Stimulated activated CD8-positive, alpha-beta memory T cell treated with anti-CD3 and anti-CD28 coated beads, Interleukin-4, amount 100 ng/mL, for 24 hours (primary cell): ENCODE data around the gene PLA2G6.
"Not testable (repeated sequence)": the region's sequence is repeated elsewhere in the genome, so short reads cannot be mapped to it uniquely, and the experiment has no call there.

ENCODE experiments used
- DNase-seq: peaks from one replicate; pipeline ENCODE4 v3.0.0-alpha.2; 2020; ENCODE audit warnings: low read depth

The PLA2G6 gene

GRCh38 chr22:38082986-38083710 lies 98.5 kb downstream of the PLA2G6 start:
- no peak for DNase-seq

GRCh38 chr22:38081941-38082828 lies 99.4 kb downstream of the PLA2G6 start:
- no peak for DNase-seq

GRCh38 chr22:38081636-38081940 lies 100.0 kb downstream of the PLA2G6 start:
- no peak for DNase-seq

GRCh38 chr22:38080850-38081635 lies 100.6 kb downstream of the PLA2G6 start:
- no peak for DNase-seq

- no peak for DNase-seq
Measured at GRCh38 chr22:38080474-38080849, 101.2 kb downstream of the PLA2G6 start.

DNA sequence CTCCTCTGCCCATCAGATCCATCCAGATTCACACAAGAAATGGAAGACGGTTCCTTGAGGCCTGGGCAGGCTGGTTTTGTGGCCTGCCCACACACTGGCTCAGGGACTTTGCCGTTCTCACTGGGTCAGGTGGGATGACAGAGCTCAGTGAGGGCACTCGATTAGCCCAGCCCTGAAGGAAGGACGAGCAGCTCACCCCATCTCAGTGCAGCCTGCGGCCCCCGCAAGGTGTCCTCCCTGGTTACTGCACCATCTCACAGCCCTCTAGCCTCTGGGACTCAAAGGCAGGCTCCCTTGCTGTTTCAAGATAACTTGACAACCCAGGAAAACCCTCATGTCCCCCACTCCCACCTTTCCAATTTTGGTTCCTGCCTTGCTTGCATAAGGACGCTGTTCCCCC lies 101.8 kb downstream of the PLA2G6 start:
- DNase-seq, result no peak

- not testable (repeated sequence) for DNase-seq
Measured at GRCh38 chr22:38079208-38079607, 102.4 kb downstream of the PLA2G6 start.

- no peak for DNase-seq
Measured at GRCh38 chr22:38078046-38078840, 103.4 kb downstream of the PLA2G6 start.

GRCh38 chr22:38077595-38077994 lies 104.0 kb downstream of the PLA2G6 start:
- no peak for DNase-seq

- no peak for DNase-seq
Measured at GRCh38 chr22:38077096-38077495, 104.5 kb downstream of the PLA2G6 start.

- DNase-seq, result no peak
Measured at GRCh38 chr22:38075961-38076360, 105.7 kb downstream of the PLA2G6 start.

DNA sequence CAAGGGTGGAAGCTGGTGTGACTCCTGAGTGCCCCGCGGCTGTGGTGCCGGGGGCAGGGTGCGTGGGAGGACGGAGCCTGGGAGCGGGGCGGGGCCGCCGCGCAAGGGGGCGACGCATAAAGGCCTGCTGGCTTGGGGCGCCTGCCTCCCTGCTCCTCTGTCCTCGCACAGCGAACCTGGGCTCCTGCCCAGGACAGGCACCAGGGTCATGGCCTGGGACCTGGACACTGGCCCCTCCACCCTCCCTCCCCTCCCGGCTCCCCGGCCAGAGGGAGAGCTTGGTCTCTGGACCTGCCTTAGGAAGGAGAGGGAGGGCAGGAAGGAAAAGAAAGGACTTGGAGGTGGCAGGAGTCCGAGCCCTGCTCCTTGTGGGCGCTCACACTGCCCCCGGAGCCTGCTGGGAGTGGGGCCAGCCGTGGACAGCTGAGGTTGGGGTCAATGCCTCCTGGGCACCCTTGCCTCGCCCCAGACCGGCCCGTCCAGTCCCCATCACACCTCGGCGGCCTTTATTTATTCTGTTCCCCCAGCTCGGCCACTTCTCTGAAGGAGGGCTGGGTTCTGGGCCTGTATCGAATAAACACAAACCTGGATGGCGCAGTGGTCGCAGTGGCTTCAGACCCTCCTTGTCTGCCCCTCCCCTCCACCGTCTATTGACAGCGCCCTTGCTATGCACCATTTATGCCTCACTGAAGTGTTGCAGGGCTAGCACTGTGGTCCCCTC lies 106.4 kb downstream of the PLA2G6 start:
- DNase-seq, result no peak

- DNase-seq, result no peak
Measured at GRCh38 chr22:38074181-38075104, 107.2 kb downstream of the PLA2G6 start.

DNA sequence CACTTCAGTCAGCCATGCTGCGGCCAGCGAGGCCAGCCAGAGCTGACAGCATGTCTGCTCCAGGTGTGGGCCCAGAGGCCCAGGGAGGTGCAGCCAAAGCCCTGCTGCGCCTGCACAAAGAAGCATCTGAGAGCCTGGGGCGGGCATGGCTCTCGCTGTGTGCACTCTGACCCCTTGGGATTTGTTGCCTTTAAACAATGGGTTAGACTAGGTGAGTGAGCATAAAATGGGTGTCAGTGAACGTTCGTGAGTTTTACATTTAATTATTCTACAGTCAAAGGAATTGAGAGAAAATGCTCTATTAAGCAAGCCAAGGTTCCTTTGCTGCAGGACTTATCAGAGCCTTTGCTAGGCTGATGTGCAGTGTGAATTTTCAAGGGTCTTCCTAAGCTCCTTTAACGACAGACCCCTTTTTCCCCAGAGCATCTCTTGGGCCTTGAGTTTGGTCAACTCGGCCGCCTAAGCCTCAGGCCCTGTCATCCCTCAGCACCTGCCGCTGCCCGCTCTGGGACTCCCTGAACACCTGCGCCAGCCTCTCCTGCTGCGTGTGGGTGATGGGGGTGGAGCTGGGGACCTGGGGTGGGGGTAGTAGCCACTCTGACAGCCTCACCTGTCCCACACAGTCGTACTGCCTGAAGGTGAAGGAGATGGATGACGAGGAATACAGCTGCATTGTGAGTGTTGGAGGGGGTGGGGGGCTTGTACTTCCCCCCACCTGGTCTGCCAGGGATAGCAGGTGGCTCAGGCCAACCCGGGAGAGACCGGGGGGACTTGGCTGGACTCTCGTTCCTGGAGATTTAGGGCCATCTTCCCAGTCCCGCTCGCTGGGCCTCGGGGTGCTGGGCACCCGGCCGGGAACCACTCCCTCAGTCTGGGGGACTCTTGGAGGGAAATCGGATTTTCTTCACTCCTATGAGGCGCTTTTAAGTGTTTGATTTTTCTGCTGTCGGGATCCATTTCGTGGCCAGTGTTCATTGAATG lies 108.2 kb downstream of the PLA2G6 start:
- no peak for DNase-seq

DNA sequence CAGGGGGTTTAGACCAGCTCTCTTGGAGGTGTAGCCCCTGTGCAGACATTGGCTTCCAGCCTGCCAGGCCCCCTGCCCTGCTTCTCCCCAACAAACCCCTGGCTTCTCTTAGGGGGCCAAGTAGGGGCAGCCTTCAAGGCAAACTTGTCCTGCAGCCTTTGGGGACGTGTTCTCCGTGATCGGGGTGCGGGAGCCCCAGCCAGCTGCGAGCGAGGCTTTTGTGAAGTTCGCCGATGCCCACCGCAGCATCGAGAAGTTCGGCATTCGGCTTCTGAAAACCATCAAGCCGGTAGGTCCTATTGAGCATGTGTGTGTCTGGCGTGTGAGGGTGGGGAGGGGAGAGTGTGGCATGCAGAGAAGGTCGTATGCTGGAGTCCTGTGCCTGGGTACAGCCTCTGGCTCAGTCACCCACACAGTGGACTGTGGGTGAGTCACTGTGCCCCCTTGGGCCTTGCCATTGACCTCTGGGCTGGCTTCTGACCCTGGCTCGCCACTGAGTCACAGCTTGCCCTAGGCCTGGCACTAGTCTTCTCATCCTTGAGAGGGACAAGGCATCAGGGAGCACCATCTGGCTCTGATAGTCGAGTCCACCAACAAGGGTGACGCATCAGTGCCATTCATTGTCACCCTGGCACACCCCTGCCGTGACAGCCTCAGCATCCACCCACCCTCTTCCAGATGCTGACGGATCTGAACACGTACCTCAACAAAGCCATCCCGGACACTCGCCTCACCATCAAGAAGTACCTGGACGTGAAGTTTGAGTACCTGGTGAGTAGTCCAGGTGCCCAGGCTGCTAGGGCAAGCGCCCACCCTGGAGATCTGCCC lies 109.1 kb downstream of the PLA2G6 start:
- DNase-seq, result no peak

DNA sequence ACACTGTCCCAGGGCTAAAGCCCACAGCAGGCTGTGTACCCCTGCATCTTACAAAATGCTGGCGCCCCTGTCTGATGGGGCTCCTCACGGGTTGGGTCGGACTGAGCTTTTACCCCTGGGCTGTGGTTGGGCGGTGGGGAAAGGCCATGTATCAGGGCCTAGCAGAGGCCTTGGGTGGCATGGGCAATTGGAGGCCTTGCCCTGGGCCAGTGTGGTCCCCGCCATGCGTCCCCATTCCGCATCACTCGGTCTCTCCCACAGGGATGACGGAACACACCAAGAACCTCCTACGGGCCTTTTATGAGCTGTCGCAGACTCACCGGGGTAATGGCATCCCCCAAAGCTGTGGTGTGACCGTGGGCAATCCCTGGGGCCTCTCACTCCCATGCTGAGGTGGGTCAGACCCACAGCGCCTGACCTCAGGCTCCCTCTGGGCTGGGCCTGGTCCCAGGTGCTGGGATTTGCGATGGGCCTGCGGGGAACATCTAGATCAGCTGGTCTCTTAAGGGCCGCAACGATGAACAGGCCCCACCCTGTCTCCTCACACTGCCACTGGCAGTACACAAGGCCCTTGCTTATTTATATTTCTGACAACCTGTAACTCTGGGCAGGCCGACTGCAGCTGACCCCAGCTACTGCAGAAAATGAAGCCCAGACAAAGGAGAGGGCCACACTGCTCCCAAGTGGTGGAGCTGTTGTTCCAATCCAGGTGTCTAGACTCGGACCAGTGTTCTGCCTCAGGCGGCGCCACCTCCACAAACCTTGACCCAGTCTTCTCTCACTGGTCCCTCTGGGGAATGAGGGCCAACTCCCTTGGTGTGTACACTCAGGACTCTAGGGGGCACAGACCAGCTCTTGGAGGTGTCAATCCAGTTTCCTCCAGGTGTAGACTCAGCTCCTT lies 110.0 kb downstream of the PLA2G6 start:
- no peak for DNase-seq
